ENCODE measurements around the gene PGLYRP1.

DNA sequence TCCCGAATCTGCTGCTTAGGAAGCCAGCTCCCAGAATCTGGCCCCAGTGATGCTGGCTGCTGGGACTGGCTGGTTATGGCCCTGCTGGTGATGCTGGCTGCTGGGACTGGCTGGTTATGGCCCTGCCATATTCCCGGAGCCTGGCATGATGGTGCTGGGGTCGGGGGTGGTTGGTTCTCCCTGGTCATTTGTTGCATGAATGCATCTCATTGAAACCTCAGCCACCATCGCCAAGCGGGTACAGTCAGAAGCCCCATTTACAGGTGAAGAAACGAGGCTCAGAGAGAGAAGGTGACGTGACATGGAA, 2.1 kb downstream of the PGLYRP1 start:
- TF ChIP-seq CTCF (IDR thresholded peaks at IDR 0.05) (no peak), EP300 (IDR thresholded peaks at IDR 0.05; ENCODE audit: low read depth) (no peak), POLR2A (IDR thresholded peaks at IDR 0.05) (no peak), POLR2AphosphoS5 (IDR thresholded peaks at IDR 0.05) (no peak)

Measured in transverse colon (tissue), 4 donors.